ENCODE results near the gene TTR.

The TTR gene

DNA sequence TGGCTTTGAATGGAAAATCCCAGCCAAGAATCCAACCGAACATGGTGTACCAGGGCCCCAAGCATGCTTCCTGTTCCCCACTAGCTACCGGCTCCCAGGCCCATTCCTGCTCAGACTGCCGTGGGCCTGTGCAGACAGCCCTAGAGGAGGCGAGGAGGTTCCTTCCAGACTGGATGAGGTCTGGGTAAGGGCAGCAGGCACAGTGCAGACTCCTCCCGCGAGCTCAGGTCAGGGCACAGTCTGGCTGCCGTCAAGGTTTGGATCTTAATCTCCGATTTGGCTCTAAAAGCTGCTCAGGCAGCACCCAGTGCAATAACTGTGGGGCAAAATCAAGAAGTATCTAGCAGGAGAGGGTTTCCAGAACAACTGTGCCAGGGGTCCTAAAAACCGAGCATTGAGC lies 19.3 kb upstream of the TTR start:
- Mint-ChIP-seq H3K4me3 (no peak overlapping the region), H3K36me3 (no peaks in the 10 kb centered on the region), H3K4me1 (no peaks in the 10 kb centered on the region), H3K27ac (no peak overlapping the region), H3K9me3 (no peaks in the 10 kb centered on the region)
- ATAC-seq (peak; percentile 33), DNase-seq (ENCODE audit: low spot score in 2 of 2) (no peak)

DNA sequence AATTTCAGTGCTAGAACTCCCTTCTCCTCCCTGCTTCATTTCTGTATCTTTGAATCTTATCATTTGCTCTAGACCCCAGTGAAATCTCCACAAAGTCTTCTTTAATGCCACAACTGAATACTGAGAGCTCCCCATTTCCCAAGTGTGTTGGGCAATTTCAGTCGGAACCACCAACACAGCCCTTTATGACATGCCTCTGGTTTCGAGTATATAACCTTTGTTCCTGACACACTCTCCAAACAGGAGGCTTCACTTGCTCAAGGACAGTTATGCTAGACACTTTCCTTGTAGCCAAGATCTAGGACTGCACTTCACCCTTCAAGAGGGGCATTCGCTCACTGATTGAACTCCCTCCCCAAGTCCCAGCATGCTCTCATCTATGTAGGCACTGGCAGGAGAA lies 18.6 kb upstream of the TTR start:
- no peaks in the 10 kb centered on the region for H3K9me3 Mint-ChIP-seq
- ATAC-seq (no peak), DNase-seq (ENCODE audit: low spot score in 2 of 2) (no peak)
- no peak overlapping the region for H3K27ac Mint-ChIP-seq
- H3K4me3 Mint-ChIP-seq = no peak overlapping the region
- H3K4me1 Mint-ChIP-seq = no peaks in the 10 kb centered on the region
- no peaks in the 10 kb centered on the region for H3K36me3 Mint-ChIP-seq

DNA sequence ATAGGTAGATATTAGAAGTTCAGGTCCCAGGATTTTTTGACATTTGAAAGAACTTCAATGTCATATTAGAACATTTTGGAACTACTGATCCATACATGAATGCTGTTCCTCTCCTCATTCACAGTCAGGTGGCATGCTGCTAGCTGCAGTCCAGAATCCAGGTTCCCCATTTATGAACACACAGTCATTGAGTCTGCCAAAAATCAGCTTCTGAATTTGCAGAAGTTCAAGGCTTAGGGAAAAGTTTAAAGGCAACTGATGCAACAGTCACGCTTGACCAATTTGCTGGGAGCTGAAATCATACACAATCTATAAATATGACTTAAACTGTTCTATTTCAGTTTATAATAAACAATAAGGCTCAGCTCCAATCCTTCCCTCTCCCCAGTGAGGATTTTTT lies 17.3 kb upstream of the TTR start:
- no peaks in the 10 kb centered on the region for H3K36me3 Mint-ChIP-seq
- H3K27ac Mint-ChIP-seq = no peak overlapping the region
- DNase-seq (ENCODE audit: low spot score in 2 of 2) (no peak), ATAC-seq (no peak)
- H3K4me3 Mint-ChIP-seq = no peak overlapping the region
- no peaks in the 10 kb centered on the region for H3K9me3 Mint-ChIP-seq
- H3K4me1 Mint-ChIP-seq = no peaks in the 10 kb centered on the region

DNA sequence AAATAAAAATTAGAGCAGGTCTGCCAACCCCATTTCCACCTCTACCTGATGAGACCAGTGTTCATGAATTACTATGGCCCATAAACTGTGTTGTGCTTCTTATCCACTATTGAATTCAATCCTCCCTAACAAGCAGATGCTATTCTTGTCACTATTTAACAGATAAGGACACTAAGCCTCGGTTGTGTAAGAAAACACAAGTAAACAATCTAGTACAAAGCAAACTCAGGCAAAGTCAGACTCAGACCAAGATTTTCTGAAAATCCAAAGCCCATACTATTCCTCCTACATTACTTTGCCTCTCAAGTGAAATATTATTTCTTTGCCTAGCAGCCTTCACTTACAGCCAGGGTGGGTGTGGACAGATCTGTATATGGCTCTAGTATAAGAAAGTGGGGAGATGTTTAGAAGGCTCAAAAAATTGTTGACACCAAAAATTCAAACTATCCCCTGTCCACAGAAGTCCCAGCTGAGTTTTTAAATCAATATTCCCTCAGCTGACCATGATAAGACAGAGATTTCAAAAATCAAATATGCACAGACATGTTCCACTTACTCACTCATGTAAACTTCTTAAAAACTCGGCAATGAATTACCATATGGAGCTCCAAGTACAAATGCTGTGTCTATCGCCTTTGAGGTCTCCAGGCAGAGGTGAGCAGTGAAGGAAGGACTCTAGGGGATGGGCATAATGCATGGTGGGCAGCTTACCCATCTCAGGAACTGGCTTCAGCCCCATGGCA lies 16.0 kb upstream of the TTR start:
- no peaks in the 10 kb centered on the region for H3K9me3 Mint-ChIP-seq
- no peak overlapping the region for H3K4me3 Mint-ChIP-seq
- no peaks in the 10 kb centered on the region for H3K36me3 Mint-ChIP-seq
- H3K27ac Mint-ChIP-seq = no peak overlapping the region
- H3K4me1 Mint-ChIP-seq = no peaks in the 10 kb centered on the region
- DNase-seq (ENCODE audit: low spot score in 2 of 2) (no peak), ATAC-seq (no peak)

DNA sequence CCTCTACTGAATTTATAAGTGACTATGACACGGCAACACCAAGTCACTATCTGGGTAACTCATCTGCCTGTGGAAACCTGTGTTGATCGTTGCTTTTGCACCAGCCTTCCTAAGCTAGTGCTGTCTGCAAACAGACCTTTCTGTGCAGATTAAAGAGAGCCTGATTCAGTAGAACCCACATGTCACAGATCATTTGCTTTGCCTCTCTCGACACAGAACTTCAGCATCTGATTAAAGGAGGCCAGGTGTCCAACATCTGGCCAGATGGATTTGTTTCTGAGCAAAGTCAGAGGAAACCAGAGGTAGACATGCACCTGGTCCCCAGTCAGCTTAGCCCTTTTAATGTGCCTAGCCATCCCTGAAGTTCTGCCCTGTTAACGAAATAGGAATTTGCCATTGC lies 15.0 kb upstream of the TTR start:
- H3K36me3 Mint-ChIP-seq = no peaks in the 10 kb centered on the region
- DNase-seq (ENCODE audit: low spot score in 2 of 2) = no peak
- H3K4me1 Mint-ChIP-seq = no peaks in the 10 kb centered on the region
- no peak overlapping the region for H3K4me3 Mint-ChIP-seq
- no peaks in the 10 kb centered on the region for H3K9me3 Mint-ChIP-seq
- no peak overlapping the region for H3K27ac Mint-ChIP-seq
- ATAC-seq = no peak

DNA sequence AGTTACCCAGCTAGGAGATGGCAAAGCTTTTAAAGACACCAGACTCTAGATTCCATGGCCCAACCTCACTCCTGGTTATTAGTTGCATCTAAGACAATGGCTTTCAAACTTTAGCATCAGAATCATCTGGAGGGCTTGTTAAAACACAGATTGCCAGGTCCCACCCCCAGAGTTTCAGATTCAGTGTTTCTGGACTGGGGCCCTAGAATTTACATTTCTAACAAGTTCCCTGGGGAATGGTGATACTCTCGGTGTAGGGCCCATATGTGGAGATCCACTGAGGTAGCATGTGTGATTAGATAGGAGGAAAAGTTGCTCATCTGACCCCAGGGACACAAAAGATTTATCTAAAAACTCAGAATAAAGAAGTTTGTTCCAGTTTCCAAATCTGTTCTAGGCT lies 14.5 kb upstream of the TTR start:
- Mint-ChIP-seq H3K9me3 (no peaks in the 10 kb centered on the region), H3K4me1 (no peaks in the 10 kb centered on the region)
- ATAC-seq = no peak

DNA sequence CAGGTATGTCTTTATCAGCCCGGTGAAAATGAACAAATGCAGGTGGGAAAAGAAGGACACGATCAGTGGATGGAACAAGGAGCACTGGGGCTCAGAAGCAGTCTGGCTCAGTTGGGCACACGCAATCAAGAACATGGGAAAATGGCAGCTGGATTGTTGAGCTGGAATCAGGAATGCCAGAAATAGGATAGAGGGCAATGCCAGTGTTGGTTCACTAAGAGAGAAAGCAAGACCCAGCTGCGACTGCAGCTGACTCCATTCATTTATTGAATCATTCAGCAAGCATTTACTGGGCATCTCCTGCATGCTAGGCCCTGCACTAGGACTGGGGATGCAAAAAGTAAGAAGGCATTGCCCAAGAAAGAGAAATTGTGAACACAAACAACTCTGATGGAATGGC lies 13.6 kb upstream of the TTR start:
- Mint-ChIP-seq H3K4me3 (no peak overlapping the region), H3K36me3 (no peaks in the 10 kb centered on the region), H3K27ac (no peak overlapping the region), H3K4me1 (no peaks in the 10 kb centered on the region), H3K9me3 (no peaks in the 10 kb centered on the region)
- no peak for DNase-seq (ENCODE audit: low spot score in 2 of 2)
- ATAC-seq = no peak

More for the DNA sequence above, 14.5 kb upstream of the TTR start:
- DNase-seq (ENCODE audit: low spot score in 2 of 2) = no peak
- Mint-ChIP-seq H3K36me3 (no peaks in the 10 kb centered on the region), H3K4me3 (no peak overlapping the region), H3K27ac (no peak overlapping the region)

DNA sequence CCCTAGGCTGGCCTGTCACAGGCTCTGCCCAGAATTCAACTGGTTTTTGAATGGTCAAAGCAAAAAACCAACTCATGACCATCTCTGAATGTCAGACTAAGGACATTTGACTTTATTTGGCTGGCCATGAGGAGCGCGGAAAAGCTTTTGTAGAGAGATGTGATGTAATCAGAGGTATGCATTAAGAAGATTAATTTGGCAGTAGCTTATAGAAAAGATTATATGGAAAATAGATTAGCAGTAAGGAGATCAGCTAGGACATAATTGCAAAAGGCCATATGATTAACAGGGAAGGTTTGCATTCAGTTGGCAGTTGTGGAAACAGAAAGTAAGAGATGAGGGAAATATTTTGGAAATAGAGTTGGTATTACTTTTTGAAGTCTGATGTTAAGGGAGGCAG lies 12.3 kb upstream of the TTR start:
- H3K27ac Mint-ChIP-seq = no peak overlapping the region
- no peak for ATAC-seq

DNA sequence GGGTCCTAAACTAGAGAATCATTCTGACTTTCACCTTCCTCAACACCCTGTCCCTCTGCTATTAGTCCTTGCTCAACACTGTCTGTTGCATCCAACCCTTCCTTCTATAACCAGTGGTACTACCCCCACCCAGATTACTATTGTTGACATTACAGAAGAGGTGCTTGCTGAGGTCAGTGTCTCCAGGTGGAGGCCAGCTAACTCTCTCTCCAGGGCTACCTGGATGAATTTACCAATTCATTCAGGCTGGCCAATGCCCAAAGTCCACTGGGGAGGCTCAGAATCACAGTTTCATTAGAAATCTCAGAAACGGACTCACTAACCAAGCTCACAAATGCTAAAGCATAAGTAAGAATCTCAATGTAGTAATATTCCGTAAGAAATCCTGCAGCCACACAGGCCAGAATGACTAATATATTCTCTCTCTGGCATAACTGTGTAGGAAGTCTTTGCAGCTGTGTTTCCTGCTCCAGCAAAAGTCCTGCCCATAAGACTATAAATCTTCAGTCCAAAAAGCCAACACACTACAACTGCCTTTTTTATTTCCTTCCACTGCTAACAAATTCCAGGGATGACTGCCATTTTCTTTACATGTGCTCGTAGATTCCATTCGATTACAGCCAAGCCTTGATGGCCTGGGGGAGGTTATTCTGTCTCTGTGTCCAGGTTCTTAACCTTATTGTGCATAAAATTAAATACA lies 10.0 kb upstream of the TTR start:
- Mint-ChIP-seq H3K4me3 (no peak overlapping the region), H3K4me1 (no peaks in the 10 kb centered on the region), H3K9me3 (no peaks in the 10 kb centered on the region), H3K36me3 (no peaks in the 10 kb centered on the region), H3K27ac (no peak overlapping the region)
- ATAC-seq (no peak), DNase-seq (ENCODE audit: low spot score in 2 of 2) (no peak)

More for the DNA sequence above, 12.3 kb upstream of the TTR start:
- Mint-ChIP-seq H3K4me1 (no peaks in the 10 kb centered on the region), H3K36me3 (no peaks in the 10 kb centered on the region), H3K4me3 (no peak overlapping the region), H3K9me3 (no peaks in the 10 kb centered on the region)
- DNase-seq (ENCODE audit: low spot score in 2 of 2) = no peak

DNA sequence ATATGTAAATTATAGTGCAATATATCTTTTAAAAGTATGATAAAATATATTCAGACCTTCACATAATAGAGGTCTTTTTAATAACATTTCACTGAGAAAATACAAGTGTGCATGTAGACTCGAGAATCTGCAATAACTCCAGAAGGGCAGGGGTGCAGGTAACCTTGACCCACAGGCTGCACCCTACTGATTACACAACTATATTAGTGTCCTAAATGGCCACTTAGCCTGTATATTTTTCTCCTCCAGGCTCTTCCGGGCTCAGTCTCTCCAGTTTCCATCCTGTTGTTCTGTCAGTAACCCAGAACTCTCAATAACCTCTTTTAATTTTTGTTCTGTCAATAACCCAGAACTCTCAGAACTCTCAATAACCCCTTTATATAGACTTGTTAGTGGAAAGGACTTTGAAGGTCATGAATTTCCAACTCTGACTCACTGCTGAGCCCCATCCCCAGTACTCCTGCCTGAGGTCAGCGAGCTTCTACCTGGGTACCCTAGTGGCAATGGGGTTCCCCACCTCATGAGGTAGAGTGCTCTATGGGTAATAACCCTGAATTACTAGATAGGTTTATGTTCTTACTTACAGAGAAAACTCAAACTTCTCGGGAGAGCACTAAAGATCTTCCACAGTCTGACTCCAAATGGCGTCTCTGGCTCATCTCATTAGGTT lies 8.4 kb upstream of the TTR start:
- ATAC-seq (no peak), DNase-seq (ENCODE audit: low spot score in 2 of 2) (no peak)
- no peak overlapping the region for H3K4me3 Mint-ChIP-seq
- no peaks in the 10 kb centered on the region for H3K4me1 Mint-ChIP-seq
- H3K9me3 Mint-ChIP-seq = no peaks in the 10 kb centered on the region
- H3K27ac Mint-ChIP-seq = no peak overlapping the region
- no peaks in the 10 kb centered on the region for H3K36me3 Mint-ChIP-seq

DNA sequence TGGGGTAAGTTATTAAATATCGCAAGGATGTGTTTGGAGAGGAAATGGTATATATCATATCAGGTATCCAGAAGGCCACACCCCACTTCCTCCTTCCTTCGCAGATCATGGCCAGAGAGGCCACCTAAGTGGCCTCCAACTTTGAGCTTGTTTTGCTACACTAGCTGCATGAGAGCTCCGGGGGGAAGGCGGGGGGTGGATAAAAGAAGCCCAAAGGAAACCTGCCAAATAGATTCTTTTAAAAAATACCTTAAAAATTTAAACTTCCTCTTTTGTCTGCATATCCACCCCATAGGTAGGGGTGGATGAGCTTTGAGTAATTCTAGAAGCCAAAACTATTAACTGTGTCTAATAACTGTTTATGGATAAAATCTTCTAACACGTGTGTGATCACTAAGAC lies 5.7 kb upstream of the TTR start:
- no peak for ATAC-seq
- Mint-ChIP-seq H3K27ac (no peak overlapping the region), H3K4me1 (no peaks in the 10 kb centered on the region), H3K36me3 (no peaks in the 10 kb centered on the region), H3K9me3 (peaks cover 5% of the 10 kb centered on the region), H3K4me3 (no peak overlapping the region)
- no peak for DNase-seq (ENCODE audit: low spot score in 2 of 2)

DNA sequence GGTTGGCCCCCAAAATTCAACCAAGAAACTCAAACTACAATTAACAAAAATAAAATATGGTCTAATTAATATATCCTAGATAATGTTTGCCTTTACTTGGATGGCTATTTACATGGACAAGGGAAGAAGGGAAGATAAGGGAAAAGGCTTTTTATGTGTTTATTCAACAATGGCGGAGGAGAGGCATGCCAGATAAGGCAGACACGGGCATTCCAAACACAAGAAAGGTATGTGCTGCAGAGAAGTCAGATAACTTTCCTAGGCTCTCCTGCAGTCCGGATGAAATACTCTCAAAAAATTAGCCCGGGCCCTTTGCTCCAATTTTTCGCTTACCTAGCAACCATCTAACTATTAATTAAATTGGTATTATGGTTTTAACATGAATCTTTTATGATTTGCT lies 5.1 kb upstream of the TTR start:
- no peak overlapping the region for H3K4me3 Mint-ChIP-seq
- DNase-seq (ENCODE audit: low spot score in 2 of 2) = no peak
- H3K4me1 Mint-ChIP-seq = no peaks in the 10 kb centered on the region
- H3K36me3 Mint-ChIP-seq = no peaks in the 10 kb centered on the region
- H3K27ac Mint-ChIP-seq = no peak overlapping the region
- H3K9me3 Mint-ChIP-seq = peaks cover 5% of the 10 kb centered on the region
- no peak for ATAC-seq

DNA sequence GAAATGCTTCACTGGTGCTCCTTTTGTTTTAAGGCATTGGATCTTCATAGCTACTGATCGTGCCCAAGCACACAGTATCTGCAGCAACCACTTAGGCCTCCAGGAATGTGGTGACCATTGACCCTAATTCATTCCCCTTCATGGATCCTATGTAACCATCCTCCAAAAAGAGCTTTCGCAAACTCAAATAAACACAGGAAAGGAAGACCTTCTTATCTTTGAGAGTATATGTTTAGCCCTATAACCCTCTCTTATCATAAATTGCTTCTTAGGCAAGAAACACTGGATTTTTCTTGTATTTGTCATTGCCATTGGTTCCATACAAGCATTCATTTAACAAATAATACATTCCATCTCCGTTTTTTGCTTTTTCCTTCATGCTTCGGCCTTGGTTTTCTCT lies 4.1 kb upstream of the TTR start:
- no peaks in the 10 kb centered on the region for H3K36me3 Mint-ChIP-seq
- no peak overlapping the region for H3K27ac Mint-ChIP-seq
- H3K9me3 Mint-ChIP-seq = peaks cover 5% of the 10 kb centered on the region
- DNase-seq (ENCODE audit: low spot score in 2 of 2) (no peak), ATAC-seq (no peak)
- no peaks in the 10 kb centered on the region for H3K4me1 Mint-ChIP-seq
- no peak overlapping the region for H3K4me3 Mint-ChIP-seq

DNA sequence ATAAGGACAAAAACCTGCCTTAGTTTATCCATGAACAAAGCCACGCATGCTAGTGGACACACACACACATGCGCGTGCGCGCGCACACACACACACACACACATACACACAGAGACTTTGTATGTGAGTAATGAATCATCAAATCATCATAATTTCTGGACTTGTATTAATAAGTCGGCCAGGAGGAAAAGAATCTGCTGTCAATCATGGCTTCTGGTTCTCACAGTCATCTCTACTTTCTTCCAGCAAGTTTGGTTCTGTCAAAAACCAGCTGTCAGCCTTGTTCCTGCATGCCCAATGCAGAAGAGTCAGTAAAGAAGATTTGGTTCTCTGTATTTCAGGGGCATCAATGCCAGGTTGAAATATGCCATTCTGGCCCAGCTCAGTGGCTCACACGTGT lies 1.1 kb upstream of the TTR start:
- no peak overlapping the region for H3K27ac Mint-ChIP-seq
- H3K4me3 Mint-ChIP-seq = no peak overlapping the region
- DNase-seq (ENCODE audit: low spot score in 2 of 2) = no peak
- peaks cover 5% of the 10 kb centered on the region for H3K9me3 Mint-ChIP-seq
- no peak for ATAC-seq
- H3K36me3 Mint-ChIP-seq = no peaks in the 10 kb centered on the region
- no peaks in the 10 kb centered on the region for H3K4me1 Mint-ChIP-seq

DNA sequence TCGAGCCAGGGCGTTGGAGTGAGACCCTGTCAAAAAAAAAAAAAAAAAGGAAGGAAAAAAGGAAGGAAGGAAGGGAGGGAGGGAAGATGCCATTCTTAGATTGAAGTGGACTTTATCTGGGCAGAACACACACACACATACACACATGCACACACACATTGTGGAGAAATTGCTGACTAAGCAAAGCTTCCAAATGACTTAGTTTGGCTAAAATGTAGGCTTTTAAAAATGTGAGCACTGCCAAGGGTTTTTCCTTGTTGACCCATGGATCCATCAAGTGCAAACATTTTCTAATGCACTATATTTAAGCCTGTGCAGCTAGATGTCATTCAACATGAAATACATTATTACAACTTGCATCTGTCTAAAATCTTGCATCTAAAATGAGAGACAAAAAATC lies 564 bp upstream of the TTR start:
- Mint-ChIP-seq H3K4me1 (no peaks in the 10 kb centered on the region), H3K36me3 (no peaks in the 10 kb centered on the region)

More for the DNA sequence above, 564 bp upstream of the TTR start:
- H3K27ac Mint-ChIP-seq = no peak overlapping the region
- H3K4me3 Mint-ChIP-seq = no peak overlapping the region
- DNase-seq (ENCODE audit: low spot score in 2 of 2) (no peak), ATAC-seq (no peak)
- peaks cover 5% of the 10 kb centered on the region for H3K9me3 Mint-ChIP-seq

All from stimulated activated effector memory CD8-positive, alpha-beta T cell treated with anti-CD3 and anti-CD28 coated beads, Interleukin-12 subunit alpha, Interleukin-12 subunit beta, amount 100 ng/mL, for 72 hours (primary cell).